IMR-90 (cell line): Measurements from ENCODE around the gene TMTC2.

Experiments used
- BHLHE40 ChIP-seq: fragments of 150-350 bp; IDR thresholded peaks from 2 replicates; pipeline ENCODE4 v1.6.1; 2016; ENCODE audit warnings: mild to moderate bottlenecking, low read depth, low read length
- CEBPB ChIP-seq: IDR thresholded peaks from 2 replicates; pipeline ENCODE4 v1.6.1; 2012; ENCODE audit warnings: low read depth, low read length, improper control_type of control experiment
- CHD1 ChIP-seq: IDR thresholded peaks from 2 replicates; pipeline ENCODE4 v1.6.1; 2012; ENCODE audit warnings: low read depth, low read length, improper control_type of control experiment
- FOS ChIP-seq: fragments of 150-350 bp; IDR thresholded peaks from 2 replicates; pipeline ENCODE4 v1.6.1; 2016; ENCODE audit warnings: low read depth, low read length
- MAFK ChIP-seq: IDR thresholded peaks from 2 replicates; pipeline ENCODE4 v1.6.1; 2012; ENCODE audit warnings: low read depth, low read length, improper control_type of control experiment
- MAZ ChIP-seq: IDR thresholded peaks from 2 replicates; pipeline ENCODE4 v1.6.1; 2012; ENCODE audit warnings: low read depth, mild to moderate bottlenecking, low read length, improper control_type of control experiment, moderate library complexity, borderline replicate concordance
- MXI1 ChIP-seq: IDR thresholded peaks from 2 replicates; pipeline ENCODE4 v1.6.1; 2012; ENCODE audit warnings: low read depth, mild to moderate bottlenecking, low read length, moderate library complexity, borderline replicate concordance
- POLR2A ChIP-seq: IDR thresholded peaks from 2 replicates; pipeline ENCODE4 v1.6.1; 2012; ENCODE audit warnings: mild to moderate bottlenecking, low read depth, low read length
- RAD21 ChIP-seq: IDR thresholded peaks from 2 replicates; pipeline ENCODE4 v1.6.1; 2012; ENCODE audit warnings: low read length, improper control_type of control experiment
- RCOR1 ChIP-seq: IDR thresholded peaks from 2 replicates; pipeline ENCODE4 v1.6.1; 2012; ENCODE audit warnings: mild to moderate bottlenecking, low read length, improper control_type of control experiment; ENCODE audit not compliant: insufficient replicate concordance
- RFX5 ChIP-seq: IDR thresholded peaks from 2 replicates; pipeline ENCODE4 v1.8.0; 2012; ENCODE audit warnings: low read depth, mild to moderate bottlenecking, low read length, moderate library complexity
- SMC3 ChIP-seq: fragments of 150-350 bp; IDR thresholded peaks from 2 replicates; pipeline ENCODE4 v1.6.1; 2016; ENCODE audit warnings: low read depth, mild to moderate bottlenecking, antibody characterized with exemption, low read length, moderate library complexity
- TF ChIP-seq, protein P1 (sequence below): conservative IDR thresholded peaks from 2 replicates; pipeline ENCODE4 v1.5.1; 2012; ENCODE audit warnings: mild to moderate bottlenecking, low read depth, low read length, improper control_type of control experiment
- TF ChIP-seq, protein P2 (sequence below): fragments of 150-350 bp; IDR thresholded peaks from 2 replicates; pipeline ENCODE4 v1.6.1; 2017; ENCODE audit warnings: mild to moderate bottlenecking, antibody characterized with exemption, low read length, low read depth

- TF ChIP-seq, protein P1, sequence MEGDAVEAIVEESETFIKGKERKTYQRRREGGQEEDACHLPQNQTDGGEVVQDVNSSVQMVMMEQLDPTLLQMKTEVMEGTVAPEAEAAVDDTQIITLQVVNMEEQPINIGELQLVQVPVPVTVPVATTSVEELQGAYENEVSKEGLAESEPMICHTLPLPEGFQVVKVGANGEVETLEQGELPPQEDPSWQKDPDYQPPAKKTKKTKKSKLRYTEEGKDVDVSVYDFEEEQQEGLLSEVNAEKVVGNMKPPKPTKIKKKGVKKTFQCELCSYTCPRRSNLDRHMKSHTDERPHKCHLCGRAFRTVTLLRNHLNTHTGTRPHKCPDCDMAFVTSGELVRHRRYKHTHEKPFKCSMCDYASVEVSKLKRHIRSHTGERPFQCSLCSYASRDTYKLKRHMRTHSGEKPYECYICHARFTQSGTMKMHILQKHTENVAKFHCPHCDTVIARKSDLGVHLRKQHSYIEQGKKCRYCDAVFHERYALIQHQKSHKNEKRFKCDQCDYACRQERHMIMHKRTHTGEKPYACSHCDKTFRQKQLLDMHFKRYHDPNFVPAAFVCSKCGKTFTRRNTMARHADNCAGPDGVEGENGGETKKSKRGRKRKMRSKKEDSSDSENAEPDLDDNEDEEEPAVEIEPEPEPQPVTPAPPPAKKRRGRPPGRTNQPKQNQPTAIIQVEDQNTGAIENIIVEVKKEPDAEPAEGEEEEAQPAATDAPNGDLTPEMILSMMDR = no peak
- no peak for TF ChIP-seq POLR2A
- no peak for TF ChIP-seq CHD1
- TF ChIP-seq BHLHE40 = no peak
- no peak for TF ChIP-seq RAD21
- TF ChIP-seq MAZ = no peak
- TF ChIP-seq SMC3 = no peak
- TF ChIP-seq, protein P2, sequence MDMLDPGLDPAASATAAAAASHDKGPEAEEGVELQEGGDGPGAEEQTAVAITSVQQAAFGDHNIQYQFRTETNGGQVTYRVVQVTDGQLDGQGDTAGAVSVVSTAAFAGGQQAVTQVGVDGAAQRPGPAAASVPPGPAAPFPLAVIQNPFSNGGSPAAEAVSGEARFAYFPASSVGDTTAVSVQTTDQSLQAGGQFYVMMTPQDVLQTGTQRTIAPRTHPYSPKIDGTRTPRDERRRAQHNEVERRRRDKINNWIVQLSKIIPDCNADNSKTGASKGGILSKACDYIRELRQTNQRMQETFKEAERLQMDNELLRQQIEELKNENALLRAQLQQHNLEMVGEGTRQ = no peak
- TF ChIP-seq MXI1 = no peak
- no peak for TF ChIP-seq CEBPB
- TF ChIP-seq MAFK = no peak
- no peak for TF ChIP-seq RFX5
- TF ChIP-seq RCOR1 = no peak
- TF ChIP-seq FOS = no peak
Measured at GRCh38 chr12:82725741-82726140, 39.0 kb downstream of the TMTC2 start.
